Neuronal stem cell (in vitro differentiated cells): Measurements from ENCODE around the gene BMP4.

Experiments
- DNase-seq: peaks from one replicate; pipeline ENCODE4 v3.0.0-alpha.2; 2013; ENCODE audit warnings: low spot score
- H2AFZ ChIP-seq: one replicate; pipeline ENCODE4 v1.6.1; 2013; ENCODE audit warnings: mild to moderate bottlenecking, low read length, inconsistent platforms
- H2AK5ac ChIP-seq: 2 replicates; pipeline ENCODE4 v1.6.1; 2013; ENCODE audit warnings: low read depth, mild to moderate bottlenecking, inconsistent platforms, low read length, moderate library complexity, mixed read lengths
- H2BK120ac ChIP-seq: 2 replicates; pipeline ENCODE4 v1.6.1; 2013; ENCODE audit warnings: low read depth, mild to moderate bottlenecking, inconsistent platforms, low read length, moderate library complexity, mixed read lengths
- H2BK12ac ChIP-seq: one replicate; pipeline ENCODE4 v1.6.1; 2013; ENCODE audit warnings: low read length, inconsistent platforms
- H2BK15ac ChIP-seq: 2 replicates; pipeline ENCODE4 v1.6.1; 2013; ENCODE audit warnings: mild to moderate bottlenecking, low read length, inconsistent platforms, mixed read lengths
- H2BK5ac ChIP-seq: one replicate; pipeline ENCODE4 v1.6.1; 2013; ENCODE audit warnings: inconsistent platforms, mild to moderate bottlenecking, low read length, moderate library complexity
- H3K14ac ChIP-seq: one replicate; pipeline ENCODE4 v1.6.1; 2013; ENCODE audit warnings: low read length, inconsistent platforms
- H3K18ac ChIP-seq: 2 replicates; pipeline ENCODE4 v1.6.1; 2013; ENCODE audit warnings: low read length, inconsistent platforms
- H3K23ac ChIP-seq: 2 replicates; pipeline ENCODE4 v1.6.1; 2013; ENCODE audit warnings: low read depth, mild to moderate bottlenecking, mixed read lengths, low read length, inconsistent platforms; ENCODE audit not compliant: poor library complexity
- H3K27ac ChIP-seq: replicated peaks from 3 replicates; pipeline ENCODE4 v1.5.1; 2013; ENCODE audit warnings: low read length, inconsistent platforms
- H3K27me3 ChIP-seq, 3 experiments: 2 replicates each; pipeline ENCODE4 v1.6.1; 2013; ENCODE audit warnings: low read length in 3 of 3, mild to moderate bottlenecking in 2 of 3, inconsistent platforms in 1 of 3, low read depth in 1 of 3, mixed read lengths in 1 of 3, moderate library complexity in 1 of 3; ENCODE audit not compliant: control insufficient read depth in 3 of 3, insufficient read depth in 3 of 3
- H3K36me3 ChIP-seq, 2 donors: replicated peaks in 1 of 2; 2 replicates each; pipeline ENCODE4 v1.6.1; 2013; ENCODE audit warnings: low read length in 2 of 2; ENCODE audit not compliant: control insufficient read depth in 2 of 2, insufficient read depth in 2 of 2
- H3K4ac ChIP-seq: 2 replicates; pipeline ENCODE4 v1.6.1; 2013; ENCODE audit warnings: inconsistent platforms, mild to moderate bottlenecking, low read length, moderate library complexity
- H3K4me1 ChIP-seq, 2 donors: 1 replicate in 1 of 2; 2 replicates in 1 of 2; pipeline ENCODE4 v1.6.1; 2013; ENCODE audit warnings: low read length in 2 of 2, low read depth in 1 of 2; ENCODE audit not compliant: control insufficient read depth in 2 of 2, insufficient read depth in 1 of 2
- H3K4me2 ChIP-seq: one replicate; pipeline ENCODE4 v1.6.1; 2013; ENCODE audit warnings: mild to moderate bottlenecking, low read length, inconsistent platforms; ENCODE audit not compliant: insufficient read depth, poor library complexity, severe bottlenecking
- H3K4me3 ChIP-seq, 2 donors: 2 replicates each; pipeline ENCODE4 v1.5.1; 2013; ENCODE audit warnings: low read length in 2 of 2, mild to moderate bottlenecking in 2 of 2, inconsistent platforms in 1 of 2, moderate library complexity in 1 of 2
- H3K79me1 ChIP-seq: one replicate; pipeline ENCODE4 v1.6.1; 2013; ENCODE audit warnings: low read depth, mild to moderate bottlenecking, inconsistent platforms, low read length, moderate library complexity
- H3K9ac ChIP-seq: one replicate; pipeline ENCODE4 v1.6.1; 2013; ENCODE audit warnings: mild to moderate bottlenecking, low read depth, low read length, inconsistent platforms; ENCODE audit not compliant: poor library complexity
- H3K9me3 ChIP-seq, 2 donors: replicated peaks in 1 of 2; 2 replicates each; pipeline versions ENCODE3 to v1.6.1; 2013; ENCODE audit warnings: low read length in 2 of 2, mild to moderate bottlenecking in 2 of 2, inconsistent platforms in 1 of 2, low read depth in 1 of 2, mixed read lengths in 1 of 2, moderate library complexity in 1 of 2; ENCODE audit not compliant: control insufficient read depth in 2 of 2, insufficient read depth in 1 of 2
- H4K8ac ChIP-seq: one replicate; pipeline ENCODE4 v1.6.1; 2013; ENCODE audit warnings: low read depth, mild to moderate bottlenecking, inconsistent platforms, low read length, moderate library complexity
- H4K91ac ChIP-seq: one replicate; pipeline ENCODE4 v1.6.1; 2013; ENCODE audit warnings: low read length, low read depth, mild to moderate bottlenecking, inconsistent platforms; ENCODE audit not compliant: poor library complexity
- WGBS, 2 donors: extraction: QIAGEN DNeasy Blood & Tissue Kit; methylation state at CpG; one replicate each; pipeline ENCODE4 v1.1.7; 2013; ENCODE audit warnings: missing lambda C conversion rate in 2 of 2, mixed read lengths in 1 of 2; ENCODE audit not compliant: insufficient read length in 2 of 2, insufficient replicate concordance in 1 of 2; ENCODE audit errors: extremely low coverage in 2 of 2; 5-methylcytosine and 5-hydroxymethylcytosine counted together

The BMP4 gene

GRCh38 chr14:53916239-53916638 lies 40.4 kb downstream of the BMP4 start:
- no CpG with 5 or more reads among the region's 1 CpG for WGBS, 2 donors
- Histone ChIP-seq H4K91ac (no peak overlapping the region), H3K4me1 (no peaks in the 10 kb centered on the region), H3K79me1 (no peaks in the 10 kb centered on the region), H2AFZ (no peak overlapping the region), H3K36me3 (no peaks in the 10 kb centered on the region), H2BK12ac (no peak overlapping the region), H3K4ac (no peak overlapping the region), H2AK5ac (no peak overlapping the region), H4K8ac (no peak overlapping the region), H2BK5ac (no peak overlapping the region), H3K14ac (no peak overlapping the region), H3K4me2 (no peak overlapping the region), H3K18ac (no peak overlapping the region), H3K23ac (no peak overlapping the region), H3K4me3 (no peak overlapping the region), H2BK15ac (no peak overlapping the region), H2BK120ac (no peak overlapping the region), H3K27me3 (peaks cover 0 to 1% (median 0%) of the 10 kb centered on the region in 3 experiments), H3K9ac (no peak overlapping the region), H3K9me3 (no peaks in the 10 kb centered on the region), H3K27ac (no peak overlapping the region)
- DNase-seq, result no peak

GRCh38 chr14:53915364-53916014 lies 41.1 kb downstream of the BMP4 start:
- Histone ChIP-seq H2AK5ac (no peak overlapping the region), H2BK120ac (no peak overlapping the region), H3K27me3 (no peaks in the 10 kb centered on the region), H2BK12ac (no peak overlapping the region), H3K36me3 (no peaks in the 10 kb centered on the region), H3K4me1 (no peaks in the 10 kb centered on the region), H3K4ac (no peak overlapping the region), H3K4me3 (no peak overlapping the region), H3K9ac (no peak overlapping the region), H2AFZ (no peak overlapping the region), H2BK5ac (no peak overlapping the region), H3K27ac (no peak overlapping the region), H4K91ac (no peak overlapping the region), H3K9me3 (no peaks in the 10 kb centered on the region), H3K79me1 (no peaks in the 10 kb centered on the region), H3K4me2 (no peak overlapping the region), H3K18ac (no peak overlapping the region), H3K14ac (no peak overlapping the region), H4K8ac (no peak overlapping the region), H3K23ac (no peak overlapping the region), H2BK15ac (no peak overlapping the region)
- DNase-seq, result no peak
- WGBS, 2 donors, result no CpG with 5 or more reads among the region's 4 CpGs

- no peaks in the 10 kb centered on the region for H3K4me1 ChIP-seq
- no peak overlapping the region for H3K4me3 ChIP-seq
- no peaks in the 10 kb centered on the region for H3K79me1 ChIP-seq
- no peak overlapping the region for H2BK12ac ChIP-seq
- no peak overlapping the region for H2AK5ac ChIP-seq
- no peak overlapping the region for H2BK15ac ChIP-seq
- H3K9ac ChIP-seq, result no peak overlapping the region
- H2AFZ ChIP-seq, result no peak overlapping the region
- no peak overlapping the region for H3K4me2 ChIP-seq
- no peak overlapping the region for H3K27ac ChIP-seq
- H3K14ac ChIP-seq, result no peak overlapping the region
- WGBS, 2 donors, result no CpG with 5 or more reads among the region's 1 CpG
- H2BK120ac ChIP-seq, result no peak overlapping the region
- H3K23ac ChIP-seq, result no peak overlapping the region
- no peaks in the 10 kb centered on the region for H3K36me3 ChIP-seq
- H3K4ac ChIP-seq, result no peak overlapping the region
- no peaks in the 10 kb centered on the region for H3K27me3 ChIP-seq
- H4K91ac ChIP-seq, result no peak overlapping the region
- H3K18ac ChIP-seq, result no peak overlapping the region
- no peak overlapping the region for H2BK5ac ChIP-seq
- H4K8ac ChIP-seq, result no peak overlapping the region
- H3K9me3 ChIP-seq, result no peaks in the 10 kb centered on the region
- DNase-seq, result no peak
These were observed 44.6 kb downstream of the BMP4 start for GRCh38 chr14:53912021-53912420.

GRCh38 chr14:53908416-53908815 lies 48.2 kb downstream of the BMP4 start:
- Histone ChIP-seq H3K4me3 (no peak overlapping the region), H3K9me3 (no peaks in the 10 kb centered on the region), H2BK120ac (no peak overlapping the region), H3K4ac (no peak overlapping the region), H4K8ac (no peak overlapping the region), H2BK5ac (no peak overlapping the region), H2BK12ac (no peak overlapping the region), H3K27ac (no peak overlapping the region), H3K9ac (no peak overlapping the region), H3K27me3 (no peaks in the 10 kb centered on the region), H2AFZ (no peak overlapping the region), H2AK5ac (no peak overlapping the region), H3K18ac (no peak overlapping the region), H3K4me2 (no peak overlapping the region), H3K36me3 (no peaks in the 10 kb centered on the region), H2BK15ac (no peak overlapping the region), H3K14ac (no peak overlapping the region), H3K4me1 (no peaks in the 10 kb centered on the region), H3K79me1 (no peaks in the 10 kb centered on the region), H3K23ac (no peak overlapping the region), H4K91ac (no peak overlapping the region)
- no CpG with 5 or more reads among the region's 2 CpGs for WGBS, 2 donors
- no peak for DNase-seq
